Peyer's patch (tissue), 4 donors: Measurements from ENCODE around the gene NSUN6. TPM values are rescaled to one million over a fixed set of nuclear protein-coding genes. Genes with fewer than 3 reads are reported as not detected.
A peak's percentile ranks its signal among the peaks of the same experiment; 100 is the strongest.
"Not testable (repeated sequence)": the region's sequence is repeated elsewhere in the genome, so short reads cannot be mapped to it uniquely, and the experiment has no call there.

ENCODE experiments used
- DNase-seq, 3 donors: peaks; one replicate each; pipeline ENCODE4 v3.0.0-alpha.2; 2017 to 2019
- H3K27ac ChIP-seq, 4 donors: fragments of 200-600 bp; sonication (generic); one replicate each; pipeline ENCODE4 v1.5.1; 2016 to 2019
- H3K27me3 ChIP-seq, 2 donors: fragments of 200-600 bp; sonication (generic); one replicate each; pipeline ENCODE4 v1.5.1; 2019
- H3K36me3 ChIP-seq, 3 donors: fragments of 200-600 bp; sonication (generic); one replicate each; pipeline ENCODE4 v1.5.1; 2016 to 2019
- H3K4me1 ChIP-seq, 4 donors: fragments of 200-600 bp; sonication (generic); one replicate each; pipeline ENCODE4 v1.5.1; 2016 to 2019
- H3K4me3 ChIP-seq, 4 donors: fragments of 200-600 bp; sonication (generic); 1 replicate in 3 of 4; 2 replicates in 1 of 4; pipeline ENCODE4 v1.5.1; 2016 to 2019; ENCODE audit warnings: mild to moderate bottlenecking in 1 of 4
- H3K9me3 ChIP-seq, 4 donors: fragments of 200-600 bp; sonication (generic); one replicate each; pipeline ENCODE4 v1.5.1; 2016 to 2019; ENCODE audit warnings: mild to moderate bottlenecking in 1 of 4
- CTCF ChIP-seq, 6 experiments: fragments of 450-650 bp in 4 of 6; fragments of 200-600 bp in 2 of 6; sonication (generic) in 1 of 6; IDR thresholded peaks; one replicate each; pipeline ENCODE4 v1.5.1; 2017 to 2019; ENCODE audit warnings: antibody characterized with exemption in 6 of 6, mild to moderate bottlenecking in 3 of 6, moderate library complexity in 1 of 6
- POLR2A ChIP-seq, 2 donors: fragments of 450-650 bp; IDR thresholded peaks; one replicate each; pipeline ENCODE4 v1.5.1; 2017; ENCODE audit warnings: antibody characterized with exemption in 2 of 2, mild to moderate bottlenecking in 2 of 2, moderate library complexity in 2 of 2
- total RNA-seq, 4 donors: library from RNA; depleted of rRNA; stranded (reverse); fragments of >200 nt; gene quantifications; one replicate each; pipeline ENCODE4 v1.1.0, GENCODE V29; 2016

NSUN6 gene
- total RNA-seq, 4 donors from 2014 or later, result 14.9 to 27.2 (median 22.3) TPM

- Histone ChIP-seq H3K4me1 (no peaks in the 10 kb centered on the region), H3K27me3 (no peaks in the 10 kb centered on the region), H3K4me3 (no peak overlapping the region), H3K9me3 (no peaks in the 10 kb centered on the region), H3K36me3 (no peaks in the 10 kb centered on the region), H3K27ac (no peak overlapping the region)
- TF ChIP-seq POLR2A (IDR thresholded peaks at IDR 0.05) (no peak), CTCF (IDR thresholded peaks at IDR 0.05) (peak in 2 of 6 experiments; percentile 6 to 10)
- DNase-seq, result no peak
Measured at GRCh38 chr10:18601321-18601720, 50.1 kb downstream of the NSUN6 start.

- Histone ChIP-seq H3K27me3 (no peaks in the 10 kb centered on the region), H3K9me3 (no peaks in the 10 kb centered on the region), H3K36me3 (peaks cover 0 to 3% (median 0%) of the 10 kb centered on the region in 3 donors), H3K4me1 (no peaks in the 10 kb centered on the region), H3K27ac (no peak overlapping the region), H3K4me3 (no peak overlapping the region)
- DNase-seq, result no peak
- TF ChIP-seq CTCF (IDR thresholded peaks at IDR 0.05) (no peak), POLR2A (IDR thresholded peaks at IDR 0.05) (no peak)
Measured at GRCh38 chr10:18599392-18599791, 52.0 kb downstream of the NSUN6 start.

- peak in 1 of 3 donors; percentile 52 for DNase-seq
- Histone ChIP-seq H3K36me3 (peaks cover 0 to 3% (median 0%) of the 10 kb centered on the region in 3 donors), H3K27ac (no peak overlapping the region), H3K27me3 (no peaks in the 10 kb centered on the region), H3K9me3 (no peaks in the 10 kb centered on the region), H3K4me3 (no peak overlapping the region), H3K4me1 (no peaks in the 10 kb centered on the region)
- TF ChIP-seq POLR2A (IDR thresholded peaks at IDR 0.05), result no peak
- peak in 1 of 6 experiments; percentile 13 for TF ChIP-seq CTCF (IDR thresholded peaks at IDR 0.05)
Measured at GRCh38 chr10:18594574-18595156, 56.7 kb downstream of the NSUN6 start.

GRCh38 chr10:18591141-18591540, 60.2 kb downstream of the NSUN6 start:
- DNase-seq, H3K4me3 ChIP-seq: not testable (repeated sequence)

GRCh38 chr10:18586637-18587036, 64.8 kb downstream of the NSUN6 start:
- not testable (repeated sequence) for H3K27ac ChIP-seq, H3K27me3 ChIP-seq, H3K4me3 ChIP-seq, DNase-seq, H3K4me1 ChIP-seq, H3K9me3 ChIP-seq
- peaks cover 0 to 11% (median 0%) of the 10 kb centered on the region in 3 donors for H3K36me3 ChIP-seq

More at GRCh38 chr10:18591141-18591540, 60.2 kb downstream of the NSUN6 start:
- not testable (repeated sequence) for H3K27me3 ChIP-seq, H3K4me1 ChIP-seq, H3K9me3 ChIP-seq, H3K27ac ChIP-seq
- H3K36me3 ChIP-seq, result peaks cover 0 to 12% (median 0%) of the 10 kb centered on the region in 3 donors

- H3K27me3 ChIP-seq, result no peaks in the 10 kb centered on the region
- no peaks in the 10 kb centered on the region for H3K9me3 ChIP-seq
- TF ChIP-seq CTCF (IDR thresholded peaks at IDR 0.05), result peak in 2 of 6 experiments; percentile 7 to 15
- TF ChIP-seq POLR2A (IDR thresholded peaks at IDR 0.05), result no peak
- no peak for DNase-seq
- H3K36me3 ChIP-seq, result peaks cover 0 to 24% (median 0%) of the 10 kb centered on the region in 3 donors
- no peak overlapping the region for H3K4me3 ChIP-seq
- no peaks in the 10 kb centered on the region for H3K4me1 ChIP-seq
- H3K27ac ChIP-seq, result no peak overlapping the region
Measured at GRCh38 chr10:18583575-18584270, 67.7 kb downstream of the NSUN6 start.
